Immature natural killer cell (primary cell): ENCODE data around the gene SPRR2B. TPM values are rescaled to one million over a fixed set of nuclear protein-coding genes. Genes with fewer than 3 reads are reported as not detected.
"Not testable (repeated sequence)": the region's sequence is repeated elsewhere in the genome, so short reads cannot be mapped to it uniquely, and the experiment has no call there.

Experiments
- DNase-seq, 3 donors: peaks; one replicate each; pipeline ENCODE4 v3.0.0; 2022; ENCODE audit warnings: mixed read lengths in 1 of 3
- H3K27ac Mint-ChIP-seq, 6 donors: one replicate each; pipeline ENCODE4 v1.8.0; 2020; ENCODE audit warnings: mixed read lengths in 6 of 6, mild to moderate bottlenecking in 5 of 6, inconsistent platforms in 4 of 6, moderate library complexity in 3 of 6
- H3K27me3 Mint-ChIP-seq, 3 donors: one replicate each; pipeline ENCODE4 v1.8.0; 2020 to 2021; ENCODE audit warnings: low read depth in 3 of 3, mild to moderate bottlenecking in 3 of 3, mixed read lengths in 3 of 3, moderate library complexity in 3 of 3, inconsistent platforms in 1 of 3
- H3K36me3 Mint-ChIP-seq, 3 donors: one replicate each; pipeline ENCODE4 v1.8.0; 2020; ENCODE audit warnings: mixed read lengths in 3 of 3, inconsistent platforms in 2 of 3, mild to moderate bottlenecking in 2 of 3
- H3K4me1 Mint-ChIP-seq, 2 donors: one replicate each; pipeline ENCODE4 v1.8.0; 2020; ENCODE audit warnings: inconsistent platforms in 2 of 2, mild to moderate bottlenecking in 2 of 2, mixed read lengths in 2 of 2, moderate library complexity in 1 of 2
- H3K4me3 Mint-ChIP-seq, 5 donors: one replicate each; pipeline ENCODE4 v1.8.0; 2020; ENCODE audit warnings: mild to moderate bottlenecking in 5 of 5, mixed read lengths in 5 of 5, inconsistent platforms in 3 of 5, moderate library complexity in 3 of 5
- H3K9me3 Mint-ChIP-seq, 6 donors: one replicate each; pipeline ENCODE4 v1.8.0; 2020; ENCODE audit warnings: mild to moderate bottlenecking in 6 of 6, mixed read lengths in 6 of 6, inconsistent platforms in 4 of 6, moderate library complexity in 3 of 6
- polyA plus RNA-seq, 3 donors: library from polyadenylated mRNA; unstranded; fragments of 300-500 nt; fragmentation: Illumina TruSeq; gene quantifications; one replicate each; pipeline ENCODE4 v1.2.3, GENCODE V29; 2021

SPRR2B gene
- polyA plus RNA-seq, 3 donors from 2014 or later = not detected

GRCh38 chr1:153058826-153059784, 12.3 kb downstream of the SPRR2B start:
- Mint-ChIP-seq H3K4me1 (no peaks in the 10 kb centered on the region), H3K9me3 (peaks cover 0 to 4% (median 0%) of the 10 kb centered on the region in 6 donors), H3K27me3 (peaks cover 3 to 10% (median 4%) of the 10 kb centered on the region in 3 donors), H3K27ac (no peak overlapping the region), H3K4me3 (no peak overlapping the region), H3K36me3 (no peaks in the 10 kb centered on the region)
- no peak for DNase-seq

- DNase-seq = no peak
- no peaks in the 10 kb centered on the region for H3K4me1 Mint-ChIP-seq
- peaks cover 3 to 10% (median 4%) of the 10 kb centered on the region in 3 donors for H3K27me3 Mint-ChIP-seq
- H3K4me3 Mint-ChIP-seq = no peak overlapping the region
- H3K9me3 Mint-ChIP-seq = peaks cover 0 to 4% (median 0%) of the 10 kb centered on the region in 6 donors
- H3K27ac Mint-ChIP-seq = no peak overlapping the region
- no peaks in the 10 kb centered on the region for H3K36me3 Mint-ChIP-seq
Observed at GRCh38 chr1:153058154-153058553, 13.3 kb downstream of the SPRR2B start.

- Mint-ChIP-seq H3K36me3 (no peaks in the 10 kb centered on the region), H3K4me1 (no peaks in the 10 kb centered on the region), H3K27me3 (peaks cover 3 to 16% (median 6%) of the 10 kb centered on the region in 3 donors), H3K27ac (no peak within 1 kb of the TSS), H3K9me3 (peaks cover 0 to 4% (median 0%) of the 10 kb centered on the region in 6 donors), H3K4me3 (no peak within 1 kb of the TSS)
- no peak for DNase-seq
Observed at GRCh38 chr1:153057375-153057774, 14.0 kb downstream of the SPRR2B start, which contains the start of gene SPRR2A. Gene SPRR2A, minus strand, starts transcription at chr1:153057512. Its CDS starts 777 bp downstream, at chr1:153056735.

GRCh38 chr1:153056111-153056510, 15.3 kb downstream of the SPRR2B start:
- peaks cover 4 to 19% (median 11%) of the 10 kb centered on the region in 3 donors for H3K27me3 Mint-ChIP-seq
- not testable (repeated sequence) for H3K36me3 Mint-ChIP-seq, H3K4me1 Mint-ChIP-seq, DNase-seq, H3K4me3 Mint-ChIP-seq, H3K9me3 Mint-ChIP-seq, H3K27ac Mint-ChIP-seq

GRCh38 chr1:153049211-153049610, 22.2 kb downstream of the SPRR2B start:
- H3K36me3 Mint-ChIP-seq = no peaks in the 10 kb centered on the region
- no peaks in the 10 kb centered on the region for H3K4me1 Mint-ChIP-seq
- no peak overlapping the region for H3K4me3 Mint-ChIP-seq
- H3K9me3 Mint-ChIP-seq = peaks cover 0 to 3% (median 0%) of the 10 kb centered on the region in 6 donors
- no peak for DNase-seq
- no peak overlapping the region for H3K27ac Mint-ChIP-seq
- peaks cover 3 to 25% (median 10%) of the 10 kb centered on the region in 3 donors for H3K27me3 Mint-ChIP-seq

GRCh38 chr1:153040950-153041631, 30.3 kb downstream of the SPRR2B start, which contains the start of gene SPRR2D:
Gene SPRR2D, minus strand, starts transcription at chr1:153041120. Its CDS starts 774 bp downstream, at chr1:153040346.
- peaks cover 7 to 14% (median 7%) of the 10 kb centered on the region in 3 donors for H3K27me3 Mint-ChIP-seq

GRCh38 chr1:153035211-153035610, 36.2 kb downstream of the SPRR2B start:
- DNase-seq = no peak
- Mint-ChIP-seq H3K4me1 (no peaks in the 10 kb centered on the region), H3K9me3 (no peaks in the 10 kb centered on the region), H3K27ac (no peak overlapping the region), H3K36me3 (no peaks in the 10 kb centered on the region), H3K27me3 (peaks cover 2 to 5% (median 3%) of the 10 kb centered on the region in 3 donors), H3K4me3 (no peak overlapping the region)

More at GRCh38 chr1:153040950-153041631, 30.3 kb downstream of the SPRR2B start, which contains the start of gene SPRR2D:
- peaks cover 0 to 6% (median 0%) of the 10 kb centered on the region in 6 donors for H3K9me3 Mint-ChIP-seq
- no peak for DNase-seq
- H3K36me3 Mint-ChIP-seq = no peaks in the 10 kb centered on the region
- no peak within 1 kb of the TSS for H3K27ac Mint-ChIP-seq
- no peak within 1 kb of the TSS for H3K4me3 Mint-ChIP-seq
- H3K4me1 Mint-ChIP-seq = no peaks in the 10 kb centered on the region

GRCh38 chr1:153032677-153033308, 38.6 kb downstream of the SPRR2B start:
- peaks cover 0 to 2% (median 0%) of the 10 kb centered on the region in 6 donors for H3K9me3 Mint-ChIP-seq
- H3K27me3 Mint-ChIP-seq = peaks cover 3 to 5% (median 5%) of the 10 kb centered on the region in 3 donors
- no peak overlapping the region for H3K4me3 Mint-ChIP-seq
- H3K4me1 Mint-ChIP-seq = no peaks in the 10 kb centered on the region
- no peak overlapping the region for H3K27ac Mint-ChIP-seq
- no peak for DNase-seq
- H3K36me3 Mint-ChIP-seq = no peaks in the 10 kb centered on the region

GRCh38 chr1:153032073-153032472, 39.3 kb downstream of the SPRR2B start:
- Mint-ChIP-seq H3K9me3 (peaks cover 0 to 2% (median 0%) of the 10 kb centered on the region in 6 donors), H3K27ac (no peak overlapping the region), H3K27me3 (peaks cover 3 to 5% (median 5%) of the 10 kb centered on the region in 3 donors), H3K4me1 (no peaks in the 10 kb centered on the region), H3K4me3 (no peak overlapping the region), H3K36me3 (no peaks in the 10 kb centered on the region)
- no peak for DNase-seq

GRCh38 chr1:153030895-153031294, 40.5 kb downstream of the SPRR2B start, which contains the start of gene SPRR1B:
Gene SPRR1B, plus strand, starts transcription at chr1:153031203. Its CDS starts 1,143 bp downstream, at chr1:153032346.
- Mint-ChIP-seq H3K4me3 (no peak within 1 kb of the TSS), H3K27ac (no peak within 1 kb of the TSS), H3K36me3 (no peaks in the 10 kb centered on the region), H3K9me3 (peaks cover 0 to 2% (median 0%) of the 10 kb centered on the region in 6 donors), H3K4me1 (no peaks in the 10 kb centered on the region), H3K27me3 (peaks cover 3 to 8% (median 3%) of the 10 kb centered on the region in 3 donors)
- no peak for DNase-seq

- Mint-ChIP-seq H3K9me3 (peaks cover 0 to 2% (median 0%) of the 10 kb centered on the region in 6 donors), H3K4me3 (no peak overlapping the region), H3K4me1 (no peaks in the 10 kb centered on the region), H3K36me3 (no peaks in the 10 kb centered on the region), H3K27me3 (peaks cover 0 to 8% (median 3%) of the 10 kb centered on the region in 3 donors), H3K27ac (no peak overlapping the region)
- no peak for DNase-seq
Observed at GRCh38 chr1:153028766-153029165, 42.6 kb downstream of the SPRR2B start.

- no peak overlapping the region for H3K27ac Mint-ChIP-seq
- no peak overlapping the region for H3K4me3 Mint-ChIP-seq
- no peak for DNase-seq
- peaks cover 0 to 2% (median 0%) of the 10 kb centered on the region in 6 donors for H3K9me3 Mint-ChIP-seq
- H3K4me1 Mint-ChIP-seq = no peaks in the 10 kb centered on the region
- no peaks in the 10 kb centered on the region for H3K36me3 Mint-ChIP-seq
- H3K27me3 Mint-ChIP-seq = peaks cover 0 to 9% (median 5%) of the 10 kb centered on the region in 3 donors
Observed at GRCh38 chr1:153025797-153026196, 45.6 kb downstream of the SPRR2B start.

- no peak for DNase-seq
- H3K4me3 Mint-ChIP-seq = no peak overlapping the region
- H3K36me3 Mint-ChIP-seq = no peaks in the 10 kb centered on the region
- peaks cover 0 to 11% (median 5%) of the 10 kb centered on the region in 3 donors for H3K27me3 Mint-ChIP-seq
- H3K27ac Mint-ChIP-seq = no peak overlapping the region
- H3K4me1 Mint-ChIP-seq = no peaks in the 10 kb centered on the region
- H3K9me3 Mint-ChIP-seq = peaks cover 0 to 4% (median 0%) of the 10 kb centered on the region in 6 donors
Observed at GRCh38 chr1:153024413-153024812, 47.0 kb downstream of the SPRR2B start.
